OCI-LY1 (cell line): ENCODE results near the gene RASAL2.

Experiments
- H2AFZ ChIP-seq: fragments of 200-600 bp; sonication (generic), shearing (Covaris generic); 2 replicates; pipeline ENCODE4 v1.6.0; 2014; ENCODE audit warnings: antibody characterized with exemption, mild to moderate bottlenecking, low read length
- H3F3A ChIP-seq: fragments of 200-600 bp; sonication (generic), shearing (Covaris generic); 2 replicates; pipeline ENCODE4 v1.6.0; 2014; ENCODE audit warnings: mild to moderate bottlenecking, antibody characterized with exemption, low read length, moderate library complexity; ENCODE audit not compliant: insufficient read depth
- H3K27ac ChIP-seq: fragments of 200-600 bp; sonication (generic); 2 replicates; pipeline ENCODE4 v1.5.1; 2014; ENCODE audit warnings: low read length, mixed run types, mild to moderate bottlenecking, low read depth; ENCODE audit not compliant: poor library complexity, severe bottlenecking
- H3K27me3 ChIP-seq: fragments of 200-600 bp; sonication (generic); 2 replicates; pipeline ENCODE4 v1.6.0; 2014; ENCODE audit warnings: antibody characterized with exemption, mild to moderate bottlenecking, low read length, moderate library complexity; ENCODE audit not compliant: insufficient read depth
- H3K36me3 ChIP-seq: fragments of 200-600 bp; sonication (generic); 2 replicates; pipeline ENCODE4 v1.6.1; 2014; ENCODE audit warnings: mild to moderate bottlenecking, antibody characterized with exemption, low read length, moderate library complexity, mixed read lengths; ENCODE audit not compliant: insufficient read depth
- H3K4me1 ChIP-seq: fragments of 200-600 bp; sonication (generic); 2 replicates; pipeline ENCODE4 v1.5.1; 2014; ENCODE audit warnings: mild to moderate bottlenecking, low read length, moderate library complexity; ENCODE audit not compliant: insufficient read depth, severe bottlenecking
- H3K4me2 ChIP-seq: fragments of 200-600 bp; sonication (generic), shearing (Covaris generic); 2 replicates; pipeline ENCODE4 v1.6.1; 2014; ENCODE audit warnings: low read length
- H3K4me3 ChIP-seq: fragments of 200-600 bp; sonication (generic); 2 replicates; pipeline ENCODE4 v1.5.1; 2014; ENCODE audit warnings: low read length, low read depth, mild to moderate bottlenecking, mixed read lengths; ENCODE audit not compliant: poor library complexity, severe bottlenecking
- H3K79me2 ChIP-seq: fragments of 200-600 bp; shearing (Covaris generic); 2 replicates; pipeline ENCODE4 v1.6.1; 2016; ENCODE audit warnings: mixed run types, low read length, mixed read lengths; ENCODE audit not compliant: insufficient read depth
- H3K9ac ChIP-seq: fragments of 200-600 bp; sonication (generic), shearing (Covaris generic); 2 replicates; pipeline ENCODE4 v1.6.1; 2014; ENCODE audit warnings: mild to moderate bottlenecking, low read length, mixed read lengths
- H3K9me2 ChIP-seq: fragments of 200-600 bp; sonication (generic), shearing (Covaris generic); 2 replicates; pipeline ENCODE4 v1.6.1; 2014; ENCODE audit warnings: low read depth, mild to moderate bottlenecking, low read length, mixed read lengths
- H3K9me3 ChIP-seq: fragments of 200-600 bp; shearing (Covaris generic); 2 replicates; pipeline ENCODE4 v1.6.1; 2014; ENCODE audit warnings: low read length, mixed read lengths
- H4K20me1 ChIP-seq: fragments of 200-600 bp; sonication (generic), shearing (Covaris generic); 2 replicates; pipeline ENCODE4 v1.6.0; 2016; ENCODE audit warnings: mild to moderate bottlenecking, low read length; ENCODE audit not compliant: insufficient read depth
- CTCF ChIP-seq: fragments of 200-600 bp; sonication (generic), shearing (Covaris generic); IDR thresholded peaks from 2 replicates; pipeline ENCODE4 v1.5.1; 2017; ENCODE audit warnings: mild to moderate bottlenecking, antibody characterized with exemption, low read length, moderate library complexity, mixed read lengths
- EZH2 ChIP-seq: fragments of 200-600 bp; sonication (generic), shearing (Covaris generic); IDR thresholded peaks from 2 replicates; pipeline ENCODE4 v1.8.0; 2017; ENCODE audit warnings: borderline replicate concordance, mixed run types, mild to moderate bottlenecking, antibody characterized with exemption, low read length, moderate library complexity, mixed read lengths

Gene RASAL2

GRCh38 chr1:178066296-178066907 is 27.5 kb upstream of the RASAL2 start:
- no peak overlapping the region for H3K9ac ChIP-seq
- no peaks in the 10 kb centered on the region for H3K4me1 ChIP-seq
- no peak overlapping the region for H3K27ac ChIP-seq
- H3K36me3 ChIP-seq: no peaks in the 10 kb centered on the region
- no peak overlapping the region for H3K4me2 ChIP-seq
- no peaks in the 10 kb centered on the region for H4K20me1 ChIP-seq
- no peak overlapping the region for H3K4me3 ChIP-seq
- H3K9me3 ChIP-seq: no peaks in the 10 kb centered on the region
- H3K27me3 ChIP-seq: no peaks in the 10 kb centered on the region
- no peaks in the 10 kb centered on the region for H3K9me2 ChIP-seq
- TF ChIP-seq EZH2: no peak
- no peak for TF ChIP-seq CTCF
- no peaks in the 10 kb centered on the region for H3K79me2 ChIP-seq
- H2AFZ ChIP-seq: no peak overlapping the region
- H3F3A ChIP-seq: no peaks in the 10 kb centered on the region

- Histone ChIP-seq H3K79me2 (no peaks in the 10 kb centered on the region), H2AFZ (no peak overlapping the region), H3K27ac (no peak overlapping the region), H3K4me3 (no peak overlapping the region), H3K36me3 (no peaks in the 10 kb centered on the region), H3K9me2 (no peaks in the 10 kb centered on the region), H3F3A (no peaks in the 10 kb centered on the region), H3K9me3 (no peaks in the 10 kb centered on the region), H3K27me3 (no peaks in the 10 kb centered on the region), H3K4me2 (no peak overlapping the region), H4K20me1 (no peaks in the 10 kb centered on the region), H3K9ac (no peak overlapping the region), H3K4me1 (no peaks in the 10 kb centered on the region)
- no peak for TF ChIP-seq EZH2
- TF ChIP-seq CTCF: no peak
These were observed 26.8 kb upstream of the RASAL2 start for GRCh38 chr1:178066908-178067614.

GRCh38 chr1:178071811-178072210 is 22.1 kb upstream of the RASAL2 start:
- TF ChIP-seq CTCF (no peak), EZH2 (no peak)

More at GRCh38 chr1:178071811-178072210, 22.1 kb upstream of the RASAL2 start:
- no peaks in the 10 kb centered on the region for H3K9me3 ChIP-seq
- H3K9me2 ChIP-seq: no peaks in the 10 kb centered on the region
- no peak overlapping the region for H3K9ac ChIP-seq
- no peaks in the 10 kb centered on the region for H4K20me1 ChIP-seq
- H3K4me1 ChIP-seq: no peaks in the 10 kb centered on the region
- no peaks in the 10 kb centered on the region for H3F3A ChIP-seq
- H3K4me3 ChIP-seq: no peak overlapping the region
- H3K27me3 ChIP-seq: no peaks in the 10 kb centered on the region
- H3K4me2 ChIP-seq: no peak overlapping the region
- no peaks in the 10 kb centered on the region for H3K79me2 ChIP-seq
- no peak overlapping the region for H2AFZ ChIP-seq
- no peaks in the 10 kb centered on the region for H3K36me3 ChIP-seq
- no peak overlapping the region for H3K27ac ChIP-seq
